Lower lobe of right lung (tissue), 2 donors: ENCODE measurements around the gene RBM33. TPM values are rescaled to one million over a fixed set of nuclear protein-coding genes. Genes with fewer than 3 reads are reported as not detected.

Experiments
- ATAC-seq, 2 donors: fragments of 200-7000 bp; cut with Tn5 transposase; one replicate each; pipeline ENCODE4 v1.9.1; 2020 to 2022; ENCODE audit warnings: mild to moderate bottlenecking in 2 of 2, moderate library complexity in 2 of 2
- DNase-seq: peaks from one replicate; pipeline ENCODE4 v3.0.0-alpha.2; 2020
- H3K27ac ChIP-seq: fragments of 200-600 bp; one replicate; pipeline ENCODE4 v1.8.0; 2022
- H3K27me3 ChIP-seq: fragments of 200-600 bp; one replicate; pipeline ENCODE4 v1.8.0; 2022; ENCODE audit warnings: low read depth
- H3K36me3 ChIP-seq: fragments of 200-600 bp; one replicate; pipeline ENCODE4 v1.8.0; 2022; ENCODE audit warnings: mild to moderate bottlenecking
- H3K4me1 ChIP-seq: fragments of 200-600 bp; one replicate; pipeline ENCODE4 v1.8.0; 2022
- H3K4me3 ChIP-seq: fragments of 200-600 bp; one replicate; pipeline ENCODE4 v1.8.0; 2022; ENCODE audit warnings: mild to moderate bottlenecking
- H3K9me3 ChIP-seq: fragments of 200-600 bp; one replicate; pipeline ENCODE4 v1.8.0; 2022
- intact Hi-C: fragments of 100-400 bp; cut with DNase I; formaldehyde crosslinking; loops from one replicate; pipeline ENCODE4 v1.11.0; 2022
- long read RNA-seq: library from polyadenylated mRNA; unstranded; transcript quantifications from one replicate; pipeline ENCODE4 v2.0.0, GENCODE V29; 2021
- total RNA-seq: library from RNA; stranded (reverse); fragmentation: NEBNext Ultra II Directional; extraction: Animal tissue kit (Norgen Biotek cat#: 25700); gene quantifications from one replicate; pipeline ENCODE4 v1.2.1, GENCODE V29; 2021
- TF ChIP-seq, protein P1 (sequence below): fragments of 200-600 bp; IDR thresholded peaks from one replicate; pipeline ENCODE4 v1.8.0; 2022; ENCODE audit warnings: antibody characterized with exemption, mild to moderate bottlenecking
- donor health status: DM: no; HTN: yes; CAD: no; lungs with severe emphysema.

RBM33 gene
- 67.2 TPM for total RNA-seq
- long read RNA-seq, transcript RBM33-201 (6 exons, 1,404 nt) = major isoform, 7 of 35 reads
- long read RNA-seq, partial matches to known transcripts = 8 of 35 reads
- long read RNA-seq, other reads (novel, unspliced or antisense) = 18 of 35 reads

DNA sequence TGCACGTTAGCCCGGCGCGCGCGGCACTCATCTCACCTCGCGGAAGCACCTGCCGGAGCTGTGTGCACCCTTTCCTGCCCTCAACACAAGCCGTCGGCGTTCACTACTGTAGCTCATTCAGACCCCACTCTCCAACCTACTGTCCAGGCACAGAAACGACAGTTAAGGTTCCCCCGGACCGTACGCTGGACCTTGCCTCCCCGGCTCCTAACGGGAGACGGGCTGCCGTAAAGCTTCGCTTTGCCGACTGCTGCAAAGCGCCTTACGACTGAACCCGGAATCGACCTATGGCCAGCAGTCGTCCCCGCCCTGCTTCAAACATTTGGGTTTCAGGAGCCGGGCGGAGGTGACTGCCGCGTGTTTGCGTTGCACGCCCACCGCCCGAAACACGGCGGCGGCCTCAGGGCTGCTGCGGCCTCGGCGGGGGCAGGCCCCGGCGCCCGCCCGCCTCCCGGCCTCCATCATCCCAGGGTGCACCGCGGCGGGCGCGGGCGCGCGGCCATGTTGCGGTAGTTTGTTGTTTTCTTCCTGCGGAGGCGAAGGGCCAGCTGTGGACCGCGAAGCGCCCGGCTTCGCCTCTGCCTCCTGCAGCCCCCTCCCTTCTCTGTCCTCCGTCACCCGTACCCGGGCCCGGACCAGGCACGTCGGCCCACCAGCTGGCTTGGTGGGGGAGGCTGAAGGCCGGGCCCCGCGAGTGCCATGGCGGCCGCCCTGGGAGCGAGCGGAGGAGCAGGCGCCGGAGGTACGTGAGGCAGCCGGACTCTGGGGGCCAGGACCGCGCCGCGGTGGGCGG lies at the start of gene RBM33:
Gene RBM33 (plus strand): TSS at position 484 of the 793 bp plus-strand sequence. CDS start 216 bp downstream, at position 700.
- TF ChIP-seq, protein P1, sequence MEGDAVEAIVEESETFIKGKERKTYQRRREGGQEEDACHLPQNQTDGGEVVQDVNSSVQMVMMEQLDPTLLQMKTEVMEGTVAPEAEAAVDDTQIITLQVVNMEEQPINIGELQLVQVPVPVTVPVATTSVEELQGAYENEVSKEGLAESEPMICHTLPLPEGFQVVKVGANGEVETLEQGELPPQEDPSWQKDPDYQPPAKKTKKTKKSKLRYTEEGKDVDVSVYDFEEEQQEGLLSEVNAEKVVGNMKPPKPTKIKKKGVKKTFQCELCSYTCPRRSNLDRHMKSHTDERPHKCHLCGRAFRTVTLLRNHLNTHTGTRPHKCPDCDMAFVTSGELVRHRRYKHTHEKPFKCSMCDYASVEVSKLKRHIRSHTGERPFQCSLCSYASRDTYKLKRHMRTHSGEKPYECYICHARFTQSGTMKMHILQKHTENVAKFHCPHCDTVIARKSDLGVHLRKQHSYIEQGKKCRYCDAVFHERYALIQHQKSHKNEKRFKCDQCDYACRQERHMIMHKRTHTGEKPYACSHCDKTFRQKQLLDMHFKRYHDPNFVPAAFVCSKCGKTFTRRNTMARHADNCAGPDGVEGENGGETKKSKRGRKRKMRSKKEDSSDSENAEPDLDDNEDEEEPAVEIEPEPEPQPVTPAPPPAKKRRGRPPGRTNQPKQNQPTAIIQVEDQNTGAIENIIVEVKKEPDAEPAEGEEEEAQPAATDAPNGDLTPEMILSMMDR = no peak
- Histone ChIP-seq H3K36me3 (peaks cover 17% of the 10 kb centered on the region), H3K27me3 (no peaks in the 10 kb centered on the region), H3K27ac (peak within 1 kb of the TSS; percentile 98), H3K4me3 (peak within 1 kb of the TSS; percentile 99), H3K4me1 (peaks cover 34% of the 10 kb centered on the region), H3K9me3 (peaks cover 11% of the 10 kb centered on the region)
- intact Hi-C loops = no loop called here
- DNase-seq = peak; percentile 85
- ATAC-seq = peak; percentile 94 to 96

- Histone ChIP-seq H3K9me3 (no peaks in the 10 kb centered on the region), H3K4me1 (peaks cover 21% of the 10 kb centered on the region), H3K27ac (no peak overlapping the region), H3K4me3 (no peak overlapping the region), H3K27me3 (peaks cover 10% of the 10 kb centered on the region), H3K36me3 (no peaks in the 10 kb centered on the region)
- intact Hi-C loops = no loop called here
- DNase-seq (peak; percentile 46), ATAC-seq (peak; percentile 34)
- TF ChIP-seq, protein P1 = no peak
Measured at GRCh38 chr7:155594961-155595366, 49.5 kb upstream of the RBM33 start.

GRCh38 chr7:155597753-155598140 lies 46.7 kb upstream of the RBM33 start:
- Histone ChIP-seq H3K36me3 (no peaks in the 10 kb centered on the region), H3K9me3 (no peaks in the 10 kb centered on the region), H3K27me3 (peaks cover 17% of the 10 kb centered on the region), H3K4me3 (no peak overlapping the region), H3K4me1 (peaks cover 7% of the 10 kb centered on the region), H3K27ac (no peak overlapping the region)
- TF ChIP-seq, protein P1 = no peak
- DNase-seq (no peak), ATAC-seq (peak; percentile 61 to 86)
- intact Hi-C loops = no loop called here

GRCh38 chr7:155598810-155599210 lies 45.7 kb upstream of the RBM33 start:
- intact Hi-C loops = no loop called here
- Histone ChIP-seq H3K4me1 (peaks cover 7% of the 10 kb centered on the region), H3K27me3 (peaks cover 21% of the 10 kb centered on the region), H3K9me3 (no peaks in the 10 kb centered on the region), H3K27ac (no peak overlapping the region), H3K4me3 (no peak overlapping the region), H3K36me3 (no peaks in the 10 kb centered on the region)
- peak; percentile 82 to 83 for ATAC-seq
- TF ChIP-seq, protein P1 = peak; percentile 97
- peak; percentile 87 for DNase-seq

- no peak for DNase-seq
- intact Hi-C loops = no loop called here
Measured at GRCh38 chr7:155602156-155602555, 42.3 kb upstream of the RBM33 start.

More at GRCh38 chr7:155602156-155602555, 42.3 kb upstream of the RBM33 start:
- TF ChIP-seq, protein P1 = no peak
- Histone ChIP-seq H3K9me3 (no peaks in the 10 kb centered on the region), H3K36me3 (no peaks in the 10 kb centered on the region), H3K4me3 (no peak overlapping the region), H3K27ac (no peak overlapping the region), H3K4me1 (peaks cover 7% of the 10 kb centered on the region), H3K27me3 (peaks cover 21% of the 10 kb centered on the region)
- no peak for ATAC-seq
